ENCODE results near the gene ATXN1.

DNA sequence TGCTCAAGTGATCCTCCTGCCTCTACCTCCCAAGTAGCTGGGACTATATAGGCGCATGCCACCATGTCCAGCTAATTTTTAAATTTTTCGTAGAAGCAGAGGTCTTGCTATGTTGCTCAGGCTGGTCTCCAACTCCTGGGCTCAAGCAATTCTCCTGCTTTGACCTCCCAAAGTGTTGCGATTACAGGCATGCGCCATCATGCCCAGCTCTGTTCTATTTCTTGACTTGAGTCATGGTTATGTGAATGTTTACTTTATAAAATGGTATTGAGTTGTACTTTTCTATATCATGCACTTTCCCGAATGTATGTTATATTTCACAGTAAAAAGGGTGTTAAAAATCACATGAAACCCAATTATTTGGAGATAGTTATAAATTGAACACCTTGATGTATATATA, 17.3 kb upstream of the ATXN1 start:
- TF ChIP-seq, protein P1, sequence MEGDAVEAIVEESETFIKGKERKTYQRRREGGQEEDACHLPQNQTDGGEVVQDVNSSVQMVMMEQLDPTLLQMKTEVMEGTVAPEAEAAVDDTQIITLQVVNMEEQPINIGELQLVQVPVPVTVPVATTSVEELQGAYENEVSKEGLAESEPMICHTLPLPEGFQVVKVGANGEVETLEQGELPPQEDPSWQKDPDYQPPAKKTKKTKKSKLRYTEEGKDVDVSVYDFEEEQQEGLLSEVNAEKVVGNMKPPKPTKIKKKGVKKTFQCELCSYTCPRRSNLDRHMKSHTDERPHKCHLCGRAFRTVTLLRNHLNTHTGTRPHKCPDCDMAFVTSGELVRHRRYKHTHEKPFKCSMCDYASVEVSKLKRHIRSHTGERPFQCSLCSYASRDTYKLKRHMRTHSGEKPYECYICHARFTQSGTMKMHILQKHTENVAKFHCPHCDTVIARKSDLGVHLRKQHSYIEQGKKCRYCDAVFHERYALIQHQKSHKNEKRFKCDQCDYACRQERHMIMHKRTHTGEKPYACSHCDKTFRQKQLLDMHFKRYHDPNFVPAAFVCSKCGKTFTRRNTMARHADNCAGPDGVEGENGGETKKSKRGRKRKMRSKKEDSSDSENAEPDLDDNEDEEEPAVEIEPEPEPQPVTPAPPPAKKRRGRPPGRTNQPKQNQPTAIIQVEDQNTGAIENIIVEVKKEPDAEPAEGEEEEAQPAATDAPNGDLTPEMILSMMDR (conservative IDR thresholded peaks at IDR 0.05; ENCODE audit: low read depth in 2 of 2), result no peak
- TF ChIP-seq EZH2 (IDR thresholded peaks at IDR 0.05; ENCODE audit: low read depth, unreplicated experiment) (no peak), POLR2AphosphoS5 (IDR thresholded peaks at IDR 0.05; ENCODE audit: low read depth) (no peak)
- TF ChIP-seq, protein P2, sequence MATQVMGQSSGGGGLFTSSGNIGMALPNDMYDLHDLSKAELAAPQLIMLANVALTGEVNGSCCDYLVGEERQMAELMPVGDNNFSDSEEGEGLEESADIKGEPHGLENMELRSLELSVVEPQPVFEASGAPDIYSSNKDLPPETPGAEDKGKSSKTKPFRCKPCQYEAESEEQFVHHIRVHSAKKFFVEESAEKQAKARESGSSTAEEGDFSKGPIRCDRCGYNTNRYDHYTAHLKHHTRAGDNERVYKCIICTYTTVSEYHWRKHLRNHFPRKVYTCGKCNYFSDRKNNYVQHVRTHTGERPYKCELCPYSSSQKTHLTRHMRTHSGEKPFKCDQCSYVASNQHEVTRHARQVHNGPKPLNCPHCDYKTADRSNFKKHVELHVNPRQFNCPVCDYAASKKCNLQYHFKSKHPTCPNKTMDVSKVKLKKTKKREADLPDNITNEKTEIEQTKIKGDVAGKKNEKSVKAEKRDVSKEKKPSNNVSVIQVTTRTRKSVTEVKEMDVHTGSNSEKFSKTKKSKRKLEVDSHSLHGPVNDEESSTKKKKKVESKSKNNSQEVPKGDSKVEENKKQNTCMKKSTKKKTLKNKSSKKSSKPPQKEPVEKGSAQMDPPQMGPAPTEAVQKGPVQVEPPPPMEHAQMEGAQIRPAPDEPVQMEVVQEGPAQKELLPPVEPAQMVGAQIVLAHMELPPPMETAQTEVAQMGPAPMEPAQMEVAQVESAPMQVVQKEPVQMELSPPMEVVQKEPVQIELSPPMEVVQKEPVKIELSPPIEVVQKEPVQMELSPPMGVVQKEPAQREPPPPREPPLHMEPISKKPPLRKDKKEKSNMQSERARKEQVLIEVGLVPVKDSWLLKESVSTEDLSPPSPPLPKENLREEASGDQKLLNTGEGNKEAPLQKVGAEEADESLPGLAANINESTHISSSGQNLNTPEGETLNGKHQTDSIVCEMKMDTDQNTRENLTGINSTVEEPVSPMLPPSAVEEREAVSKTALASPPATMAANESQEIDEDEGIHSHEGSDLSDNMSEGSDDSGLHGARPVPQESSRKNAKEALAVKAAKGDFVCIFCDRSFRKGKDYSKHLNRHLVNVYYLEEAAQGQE (IDR thresholded peaks at IDR 0.05; ENCODE audit: unreplicated experiment), result no peak

Measured in GM23338 (cell line).